Measurements from ENCODE around the gene GLI1. TPM values are rescaled to one million over a fixed set of nuclear protein-coding genes. Genes with fewer than 3 reads are reported as not detected.
"Not testable (repeated sequence)": the region's sequence is repeated elsewhere in the genome, so short reads cannot be mapped to it uniquely, and the experiment has no call there.

The GLI1 gene
- total RNA-seq, 1 experiment from 2014 or later = 0.57 TPM

DNA sequence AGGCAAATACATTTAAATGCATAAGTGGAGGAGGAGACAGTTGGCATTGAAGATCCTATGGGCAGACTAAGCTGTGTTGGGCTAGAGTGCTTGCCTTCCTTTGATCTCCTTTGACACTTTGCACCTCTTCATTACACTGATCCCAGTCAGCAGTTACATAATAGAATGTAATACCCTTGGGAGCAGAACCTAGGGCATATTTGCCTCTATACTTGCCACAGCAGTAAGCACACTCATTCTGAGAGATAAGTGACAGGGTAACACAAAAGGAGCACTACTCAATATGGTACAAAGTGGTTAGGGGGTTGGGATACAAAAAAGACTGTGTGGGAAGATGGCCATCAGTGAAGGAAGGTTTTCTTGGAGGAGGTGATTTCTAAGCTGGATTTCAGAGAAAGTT is 37.2 kb downstream of the GLI1 start:
- DNase-seq (ENCODE audit: low read depth) = no peak

DNA sequence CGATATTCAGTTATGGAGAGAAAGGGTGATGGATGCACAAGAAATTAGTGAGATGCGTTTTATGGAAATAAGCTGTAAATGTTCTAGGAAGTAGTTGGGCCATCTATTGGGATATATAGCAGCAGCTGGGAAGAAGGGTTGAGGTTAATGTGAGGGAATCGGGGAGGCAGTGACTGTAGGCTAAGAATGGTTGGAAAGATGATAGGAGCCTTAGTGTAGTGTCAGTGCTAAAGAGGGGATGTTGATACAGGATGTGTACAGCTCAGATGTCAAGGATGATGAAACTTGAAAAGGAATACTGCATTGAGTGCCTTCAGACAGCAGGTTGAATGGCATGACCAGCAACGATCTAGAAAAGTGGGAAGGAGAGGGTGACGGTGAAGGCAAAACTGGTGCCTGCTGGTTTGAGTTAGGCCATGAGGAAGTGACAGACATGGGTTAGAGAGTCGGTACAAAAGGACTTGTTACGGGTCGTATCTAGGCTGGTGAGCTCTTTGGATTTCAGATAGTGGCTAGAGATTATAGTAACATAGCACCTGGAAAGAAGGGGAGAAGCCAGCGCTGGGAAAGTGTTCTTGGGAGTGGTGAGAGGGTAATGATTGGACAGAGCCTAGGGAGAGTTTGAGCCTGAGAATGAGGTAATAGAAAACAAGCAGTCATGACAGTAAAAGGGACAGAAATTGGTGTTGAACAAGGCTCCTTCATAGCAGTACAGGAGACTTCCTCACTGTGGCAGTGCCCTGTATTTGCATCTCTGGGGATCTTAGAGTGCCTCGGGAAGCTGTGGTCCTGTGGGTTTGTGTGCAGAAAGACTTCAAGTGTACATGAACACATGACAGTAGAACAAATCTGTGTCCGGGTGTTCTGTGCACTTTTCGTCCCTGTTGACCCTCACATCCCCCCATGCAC is 37.9 kb downstream of the GLI1 start:
- no peak for DNase-seq (ENCODE audit: low read depth)

DNA sequence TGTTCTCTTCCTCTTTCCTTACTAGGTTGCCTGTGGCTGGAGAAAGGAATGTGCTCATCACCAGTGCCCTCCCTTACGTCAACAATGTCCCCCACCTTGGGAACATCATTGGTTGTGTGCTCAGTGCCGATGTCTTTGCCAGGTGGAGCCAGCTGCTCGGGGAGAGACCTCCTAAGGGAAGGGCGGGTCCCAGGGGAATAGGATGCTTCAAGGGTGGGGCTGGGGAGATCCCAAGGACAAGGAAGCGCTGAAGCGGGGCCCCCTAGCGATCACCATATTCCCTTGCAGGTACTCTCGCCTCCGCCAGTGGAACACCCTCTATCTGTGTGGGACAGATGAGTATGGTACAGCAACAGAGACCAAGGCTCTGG is 38.5 kb downstream of the GLI1 start:
- DNase-seq (ENCODE audit: low read depth) = no peak

DNA sequence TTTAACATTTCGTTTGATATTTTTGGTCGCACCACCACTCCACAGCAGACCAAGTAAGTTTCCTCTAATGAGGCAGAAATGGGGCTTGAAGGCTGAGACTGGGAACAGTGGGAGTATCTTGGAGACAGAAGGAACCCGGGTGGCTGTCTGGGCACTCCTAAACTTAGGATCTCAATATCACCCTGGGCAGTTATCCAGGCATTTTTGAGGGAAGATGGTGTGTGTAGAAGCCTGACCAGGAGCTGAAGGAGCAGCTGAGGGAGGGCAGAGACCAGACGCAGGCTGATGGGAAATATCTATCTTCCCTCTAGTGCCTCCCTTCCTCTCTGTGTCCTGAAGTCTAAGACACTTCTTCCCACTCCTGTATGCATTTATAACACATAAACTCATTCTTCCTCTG is 39.0 kb downstream of the GLI1 start:
- DNase-seq (ENCODE audit: low read depth) = no peak

DNA sequence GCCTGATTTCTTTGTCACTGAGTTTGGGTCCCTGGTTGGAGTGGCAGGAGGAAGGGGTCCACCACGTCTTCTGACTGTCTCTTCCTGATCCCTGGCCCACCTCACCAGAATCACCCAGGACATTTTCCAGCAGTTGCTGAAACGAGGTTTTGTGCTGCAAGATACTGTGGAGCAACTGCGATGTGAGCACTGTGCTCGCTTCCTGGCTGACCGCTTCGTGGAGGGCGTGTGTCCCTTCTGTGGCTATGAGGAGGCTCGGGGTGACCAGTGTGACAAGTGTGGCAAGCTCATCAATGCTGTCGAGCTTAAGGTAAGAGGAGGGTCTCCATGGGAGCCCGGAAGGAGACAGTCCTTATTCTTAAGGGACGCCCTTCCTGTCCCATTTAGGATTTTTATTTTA is 40.6 kb downstream of the GLI1 start:
- no peak for DNase-seq (ENCODE audit: low read depth)

DNA sequence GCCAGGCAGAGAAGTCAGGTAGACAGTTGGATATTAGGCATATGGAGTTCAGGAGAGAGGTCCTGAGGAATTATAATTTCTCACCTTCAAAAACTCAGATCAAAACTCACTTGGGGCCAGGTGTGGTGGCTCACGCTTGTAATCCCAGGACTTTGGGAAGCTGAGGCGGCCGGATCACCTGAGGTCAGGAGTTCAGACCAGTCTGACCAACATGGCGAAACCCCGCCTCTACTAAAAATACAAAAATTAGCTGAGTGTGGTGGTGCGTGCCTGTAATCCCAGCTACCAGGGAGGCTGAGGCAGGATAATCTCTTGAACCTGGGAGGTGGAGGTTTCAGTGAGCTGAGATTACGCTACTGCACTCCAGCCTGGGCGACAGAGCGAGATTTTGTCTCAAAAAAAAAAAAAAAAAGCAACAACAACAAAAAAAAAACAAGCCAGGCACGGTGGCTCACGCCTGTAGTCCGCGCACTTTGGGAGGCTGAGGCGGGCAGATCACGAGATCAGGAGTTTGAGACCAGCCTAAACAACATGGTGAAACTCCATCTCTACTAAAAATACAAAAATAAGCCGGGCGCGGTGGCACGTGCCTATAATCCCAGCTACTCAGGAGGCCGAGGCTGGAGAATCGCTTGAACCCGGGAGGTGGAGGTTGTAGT is 42.9 kb downstream of the GLI1 start:
- DNase-seq (ENCODE audit: low read depth) = not testable (repeated sequence)

DNA sequence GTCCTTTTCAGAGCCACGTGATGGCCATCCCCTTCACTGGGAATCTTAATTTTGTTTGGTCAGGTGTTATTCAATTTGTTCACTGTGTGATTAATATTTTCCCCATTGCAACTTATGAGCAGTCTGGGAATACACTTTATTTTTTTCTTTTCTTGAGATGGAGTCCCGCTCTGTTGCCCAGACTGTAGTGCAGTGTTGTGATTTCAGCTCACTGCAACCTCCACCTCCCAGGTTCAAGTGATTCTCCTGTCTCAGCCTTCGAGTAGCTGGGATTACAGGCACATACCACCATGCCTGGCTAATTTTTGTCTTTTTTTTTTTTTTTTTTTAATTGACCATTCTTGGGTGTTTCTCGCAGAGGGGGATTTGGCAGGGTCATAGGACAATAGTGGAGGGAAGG is 47.0 kb downstream of the GLI1 start:
- not testable (repeated sequence) for DNase-seq (ENCODE audit: low read depth)

DNA sequence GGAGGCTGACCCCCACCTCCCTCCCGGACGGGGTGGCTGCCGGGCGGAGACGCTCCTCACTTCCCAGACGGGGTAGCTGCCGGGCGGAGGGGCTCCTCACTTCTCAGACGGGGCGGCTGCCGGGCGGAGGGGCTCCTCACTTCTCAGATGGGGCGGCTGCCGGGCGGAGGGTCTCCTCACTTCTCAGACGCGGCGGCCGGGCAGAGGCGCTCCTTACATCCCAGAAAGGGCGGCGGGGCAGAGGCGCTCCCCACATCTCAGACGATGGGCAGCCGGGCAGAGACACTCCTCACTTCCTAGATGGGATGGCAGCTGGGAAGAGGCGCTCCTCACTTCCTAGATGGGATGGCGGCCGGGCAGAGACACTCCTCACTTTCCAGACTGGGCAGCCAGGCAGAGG is 48.2 kb downstream of the GLI1 start:
- not testable (repeated sequence) for DNase-seq (ENCODE audit: low read depth)

DNA sequence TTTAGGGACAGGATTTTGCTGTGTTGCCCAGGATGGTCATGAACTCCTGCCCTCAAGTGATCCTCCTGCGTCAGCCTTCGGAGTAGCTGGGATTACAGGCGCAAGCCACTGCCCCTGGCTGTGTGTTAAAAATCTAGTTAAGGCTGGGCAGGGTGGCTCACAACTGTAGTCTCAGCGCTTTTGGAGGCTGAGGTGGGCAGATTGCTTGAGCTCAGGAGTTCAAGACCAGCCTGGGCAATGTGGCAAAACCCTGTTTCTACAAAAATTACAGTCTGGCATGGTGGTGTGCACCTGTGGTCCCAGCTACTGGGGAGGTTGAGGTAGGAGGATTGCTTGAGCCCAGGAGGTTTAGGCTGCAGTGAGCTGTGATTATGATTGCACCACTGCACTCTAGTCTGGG is 51.6 kb downstream of the GLI1 start:
- DNase-seq (ENCODE audit: low read depth) = no peak

DNA sequence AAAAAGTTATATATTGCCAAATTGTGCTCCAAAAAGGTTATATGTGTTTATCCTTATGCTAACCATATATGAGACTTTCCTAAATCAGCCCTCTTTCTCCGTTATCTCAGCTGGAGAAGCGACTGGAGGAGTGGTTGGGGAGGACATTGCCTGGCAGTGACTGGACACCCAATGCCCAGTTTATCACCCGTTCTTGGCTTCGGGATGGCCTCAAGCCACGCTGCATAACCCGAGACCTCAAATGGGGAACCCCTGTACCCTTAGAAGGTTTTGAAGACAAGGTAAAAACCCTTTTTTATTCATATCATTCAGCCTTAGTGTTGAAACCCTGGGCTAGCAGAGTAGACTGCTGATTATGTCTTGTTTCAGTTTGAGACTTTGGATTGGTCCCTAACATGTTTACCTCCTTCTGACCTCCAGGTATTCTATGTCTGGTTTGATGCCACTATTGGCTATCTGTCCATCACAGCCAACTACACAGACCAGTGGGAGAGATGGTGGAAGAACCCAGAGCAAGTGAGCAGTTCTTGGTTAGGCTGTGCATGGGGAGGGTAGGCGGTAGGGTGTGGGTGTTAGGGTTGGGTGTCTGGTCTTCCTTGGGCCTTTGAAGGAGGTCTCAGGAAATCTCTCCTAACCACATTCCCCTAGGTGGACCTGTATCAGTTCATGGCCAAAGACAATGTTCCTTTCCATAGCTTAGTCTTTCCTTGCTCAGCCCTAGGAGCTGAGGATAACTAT is 52.2 kb downstream of the GLI1 start:
- DNase-seq (ENCODE audit: low read depth) = no peak

DNA sequence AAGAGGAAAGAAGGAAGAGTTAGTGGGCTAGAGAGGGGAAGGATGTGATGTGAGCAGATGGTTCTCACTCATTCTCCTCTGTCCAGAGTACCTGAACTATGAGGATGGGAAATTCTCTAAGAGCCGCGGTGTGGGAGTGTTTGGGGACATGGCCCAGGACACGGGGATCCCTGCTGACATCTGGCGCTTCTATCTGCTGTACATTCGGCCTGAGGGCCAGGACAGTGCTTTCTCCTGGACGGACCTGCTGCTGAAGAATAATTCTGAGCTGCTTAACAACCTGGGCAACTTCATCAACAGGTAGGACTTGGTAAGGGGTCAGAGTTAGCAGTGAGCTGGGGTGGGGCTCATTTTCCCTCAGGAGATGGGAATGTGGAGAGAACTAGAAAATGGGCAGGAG is 53.1 kb downstream of the GLI1 start:
- no peak for DNase-seq (ENCODE audit: low read depth)

DNA sequence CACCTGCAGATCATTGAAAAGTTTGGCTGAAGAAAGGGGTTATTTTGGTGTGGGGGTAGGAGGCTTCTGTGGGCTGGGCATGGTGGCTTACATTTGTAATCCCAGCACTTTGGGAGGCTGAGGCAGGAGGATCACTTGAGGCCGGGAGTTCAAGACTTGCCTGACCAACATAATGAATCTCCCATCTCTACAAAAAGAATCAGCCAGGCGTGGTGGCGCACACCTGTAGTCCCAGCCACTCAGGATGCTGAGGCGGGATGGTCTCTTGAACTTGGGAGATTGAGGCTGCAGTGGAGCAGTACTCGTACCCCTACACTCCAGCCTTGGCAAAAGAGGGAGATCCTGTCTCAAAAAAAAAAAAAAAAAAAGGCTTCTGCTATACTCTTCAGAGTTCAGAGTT is 53.7 kb downstream of the GLI1 start:
- DNase-seq (ENCODE audit: low read depth) = no peak

DNA sequence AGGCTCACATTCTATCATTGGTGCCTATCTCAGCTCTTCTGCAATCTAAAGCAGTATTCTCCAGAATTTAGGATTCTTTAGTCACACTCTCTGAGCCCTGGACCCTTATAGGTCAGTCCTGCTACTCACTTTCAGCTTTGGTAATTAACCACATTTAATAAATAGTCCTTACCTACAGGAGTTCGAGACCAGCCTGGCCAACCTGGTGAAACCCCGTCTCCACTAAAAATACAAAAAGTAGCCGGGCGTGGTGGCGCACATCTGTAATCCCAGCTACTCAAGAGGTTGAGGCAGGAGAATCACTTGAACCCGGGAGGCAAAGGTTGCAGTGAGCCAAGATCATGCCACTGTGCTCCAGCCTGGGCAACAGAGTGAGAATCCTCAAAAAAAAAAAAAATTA is 54.1 kb downstream of the GLI1 start:
- DNase-seq (ENCODE audit: low read depth) = not testable (repeated sequence)

DNA sequence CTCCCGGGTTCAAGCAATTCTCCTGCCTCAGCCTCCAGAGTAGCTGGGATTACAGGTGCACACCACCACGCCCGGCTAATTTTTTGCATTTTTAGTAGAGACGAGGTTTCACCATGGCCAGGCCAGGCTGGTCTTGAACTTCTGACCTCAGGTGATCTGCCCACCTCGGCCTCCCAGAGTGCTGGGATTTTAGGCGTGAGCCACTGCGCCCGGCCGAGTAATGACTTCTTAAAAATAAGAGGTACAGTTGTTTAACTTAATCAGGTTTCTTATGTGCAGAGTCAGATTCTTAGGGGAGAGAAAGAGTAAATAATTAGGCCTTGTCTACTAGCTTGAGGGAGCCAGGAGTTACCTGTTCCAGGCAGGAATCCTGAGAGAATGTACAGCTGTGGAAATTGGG is 54.7 kb downstream of the GLI1 start:
- DNase-seq (ENCODE audit: low read depth) = not testable (repeated sequence)

DNA sequence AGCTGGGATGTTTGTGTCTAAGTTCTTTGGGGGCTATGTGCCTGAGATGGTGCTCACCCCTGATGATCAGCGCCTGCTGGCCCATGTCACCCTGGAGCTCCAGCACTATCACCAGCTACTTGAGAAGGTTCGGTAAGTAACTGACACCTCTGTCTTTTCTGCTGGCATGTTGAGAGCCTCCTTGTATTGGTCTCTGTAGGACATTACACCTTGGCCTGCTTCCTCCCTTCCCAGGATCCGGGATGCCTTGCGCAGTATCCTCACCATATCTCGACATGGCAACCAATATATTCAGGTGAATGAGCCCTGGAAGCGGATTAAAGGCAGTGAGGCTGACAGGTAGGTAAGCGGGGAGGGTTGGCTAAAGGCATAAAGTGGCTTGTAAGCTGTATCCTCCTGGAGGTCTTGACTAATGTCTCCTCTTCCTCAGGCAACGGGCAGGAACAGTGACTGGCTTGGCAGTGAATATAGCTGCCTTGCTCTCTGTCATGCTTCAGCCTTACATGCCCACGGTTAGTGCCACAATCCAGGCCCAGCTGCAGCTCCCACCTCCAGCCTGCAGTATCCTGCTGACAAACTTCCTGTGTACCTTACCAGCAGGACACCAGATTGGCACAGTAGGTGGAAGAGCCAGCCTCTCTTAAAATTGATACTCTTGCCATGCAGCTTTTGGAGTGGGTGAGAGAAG is 55.3 kb downstream of the GLI1 start:
- DNase-seq (ENCODE audit: low read depth) = no peak

DNA sequence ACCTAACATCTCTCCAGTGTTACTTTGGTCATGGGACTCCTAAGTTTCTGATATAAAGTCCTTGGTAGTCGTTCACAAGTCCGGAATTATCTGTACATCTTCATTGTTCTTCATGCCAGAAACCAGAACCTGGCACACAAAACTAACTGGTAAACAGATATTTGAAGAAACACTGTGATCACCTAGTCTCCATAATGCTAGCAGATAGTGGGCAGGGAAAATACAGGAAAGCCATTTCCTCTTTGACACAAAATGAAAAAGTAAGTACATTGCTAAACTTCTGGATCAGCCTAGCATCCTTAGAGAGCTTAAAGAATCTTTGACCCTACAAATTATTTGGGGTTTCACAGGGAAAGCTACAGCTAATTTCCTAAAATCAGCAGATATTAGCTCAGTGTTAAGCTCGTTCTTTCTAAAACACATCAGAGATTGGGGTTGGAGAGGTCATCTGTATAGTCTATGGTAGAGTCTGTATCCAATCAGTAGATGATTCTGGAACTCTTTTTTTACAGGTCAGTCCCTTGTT is 55.9 kb downstream of the GLI1 start:
- no peak for DNase-seq (ENCODE audit: low read depth)

DNA sequence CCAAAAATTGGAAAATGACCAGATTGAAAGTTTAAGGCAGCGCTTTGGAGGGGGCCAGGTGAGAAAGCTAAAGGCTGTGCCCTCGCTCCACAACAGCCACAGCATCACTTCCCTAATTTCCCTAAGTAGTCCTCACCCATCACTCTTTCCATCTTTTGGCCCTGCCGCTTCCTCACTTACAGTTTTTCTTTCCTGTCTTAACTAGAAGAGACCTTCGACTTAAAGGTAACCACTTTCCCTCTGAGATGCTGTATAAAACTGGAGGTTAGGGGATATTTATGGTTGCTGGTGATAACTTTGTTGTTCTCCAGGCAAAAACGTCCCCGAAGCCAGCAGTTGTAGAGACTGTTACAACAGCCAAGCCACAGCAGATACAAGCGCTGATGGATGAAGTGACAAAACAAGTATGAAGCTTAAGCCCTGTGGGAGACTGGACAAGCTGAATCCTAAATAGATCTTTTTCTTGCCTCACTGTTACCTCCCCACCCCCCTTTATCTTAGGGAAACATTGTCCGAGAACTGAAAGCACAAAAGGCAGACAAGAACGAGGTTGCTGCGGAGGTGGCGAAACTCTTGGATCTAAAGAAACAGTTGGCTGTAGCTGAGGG is 56.5 kb downstream of the GLI1 start:
- DNase-seq (ENCODE audit: low read depth) = no peak

DNA sequence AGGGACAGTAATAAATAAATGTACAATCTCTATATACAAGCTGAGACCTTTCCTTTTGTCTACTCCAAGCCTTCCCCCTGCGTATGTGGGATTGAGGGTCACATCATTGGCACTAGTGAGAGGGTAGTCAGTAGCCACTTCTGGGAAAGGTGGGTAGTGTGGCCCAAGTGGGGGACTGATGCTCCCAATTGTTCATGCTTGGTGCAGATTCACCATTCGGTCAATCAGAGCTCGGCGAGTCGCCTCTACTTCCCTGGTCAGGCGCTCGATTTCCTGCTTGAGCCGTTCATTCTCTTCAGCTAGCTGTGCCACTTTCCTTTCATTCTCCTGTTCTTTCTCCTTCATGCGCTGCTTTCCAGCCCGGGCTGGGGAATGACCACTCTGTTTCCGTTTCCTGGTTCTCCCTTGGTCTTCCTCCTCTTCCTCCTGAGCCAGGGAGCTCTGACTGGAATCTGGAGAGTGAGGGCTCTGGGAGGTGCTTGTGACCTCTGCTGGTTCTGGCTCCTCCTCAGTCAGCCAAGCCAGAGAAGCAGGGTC is 57.1 kb downstream of the GLI1 start:
- DNase-seq (ENCODE audit: low read depth) = no peak

DNA sequence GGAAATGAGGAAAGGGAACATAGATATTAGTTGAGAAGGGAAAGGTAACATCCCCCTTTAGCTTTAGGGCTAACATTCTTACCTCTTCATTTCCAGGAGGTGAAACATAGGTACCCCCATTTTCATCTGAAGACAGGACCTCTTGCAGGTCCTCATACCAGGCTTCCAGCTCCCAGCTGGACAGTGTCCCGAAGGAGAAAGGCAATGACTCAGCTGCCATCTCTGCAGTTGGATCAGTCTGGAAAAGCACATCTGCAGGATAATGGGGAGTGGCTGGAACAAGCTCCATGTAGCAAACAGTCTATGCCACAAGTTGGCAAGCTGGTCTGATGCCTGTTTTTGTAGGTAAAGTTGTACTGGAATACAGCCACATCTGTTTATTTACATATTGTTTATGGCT is 57.6 kb downstream of the GLI1 start:
- DNase-seq (ENCODE audit: low read depth) = no peak

DNA sequence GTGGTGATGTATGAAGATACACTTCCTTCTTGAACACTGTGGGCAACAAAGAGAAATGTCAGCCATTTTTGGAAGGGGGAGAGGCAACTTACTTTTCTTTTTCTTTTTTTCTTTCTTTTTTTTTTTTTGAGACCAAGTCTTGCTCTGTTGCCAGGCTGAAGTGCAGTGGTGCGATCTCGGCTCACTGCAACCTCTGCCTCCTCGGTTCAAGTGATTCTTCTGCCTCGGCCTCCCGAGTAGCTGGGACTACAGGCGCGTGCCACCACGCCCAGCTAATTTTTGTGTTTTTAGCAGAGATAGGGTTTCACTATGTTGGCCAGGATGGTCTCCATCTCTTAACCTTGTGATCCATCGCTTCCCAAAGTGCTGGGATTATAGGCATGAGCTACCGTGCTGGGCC is 58.1 kb downstream of the GLI1 start:
- DNase-seq (ENCODE audit: low read depth) = not testable (repeated sequence)
